ENCODE measurements around the gene MPP1. TPM values are rescaled to one million over a fixed set of nuclear protein-coding genes. Genes with fewer than 3 reads are reported as not detected.

MPP1 gene
- total and polyA plus RNA-seq, 9 of the 15 experiments (the other 6 are each of a cell fraction or from before 2014, with no cell fraction given): 227 to 395 (median 283) TPM

DNA sequence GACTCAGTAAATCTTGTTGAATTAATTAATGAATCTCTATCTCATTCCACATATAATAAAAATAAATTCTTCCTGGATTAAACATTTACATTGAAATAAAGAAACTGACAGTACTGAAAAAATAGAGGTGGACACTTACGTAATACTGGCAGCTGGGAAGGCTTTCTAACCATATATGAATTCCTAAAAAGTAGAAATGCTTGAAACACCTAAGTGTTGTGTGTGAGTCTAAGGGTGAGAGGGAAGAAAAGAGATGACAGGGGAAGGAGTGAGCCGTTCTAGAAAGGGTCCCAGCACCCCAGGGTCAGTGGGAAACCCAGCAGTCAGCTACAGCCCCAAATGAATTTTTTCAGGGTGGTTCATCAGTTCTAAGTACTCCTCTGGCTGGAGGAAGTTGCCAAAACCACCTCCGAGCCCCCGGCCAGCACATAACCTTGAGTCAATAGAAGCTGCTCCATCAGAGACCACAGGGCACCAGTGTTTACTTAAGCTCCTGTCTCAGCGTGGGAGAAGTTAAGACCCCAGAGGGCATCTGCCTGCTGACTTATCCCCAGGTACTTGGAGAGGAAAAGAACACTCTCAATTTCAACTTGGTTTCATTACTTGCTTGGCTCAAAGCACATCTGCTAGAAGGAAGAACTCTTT, 72.7 kb downstream of the MPP1 start:
- intact Hi-C loops (cut with micrococcal nuclease): no loop called here
- H3K9me1 ChIP-seq (ENCODE audit: control insufficient read depth, insufficient read depth, low read length): no peaks in the 10 kb centered on the region
- no peak for TF ChIP-seq ZNF444 (CRISPR knock-in tag; IDR thresholded peaks at IDR 0.05)
- no peak for TF ChIP-seq PTTG1 (tag; IDR thresholded peaks at IDR 0.05; ENCODE audit: low read depth)
- no peak for TF ChIP-seq KDM4B (IDR thresholded peaks at IDR 0.05; ENCODE audit: borderline replicate concordance in 2 of 2, low read depth in 1 of 2)
- TF ChIP-seq ZNF197 (CRISPR knock-in tag; IDR thresholded peaks at IDR 0.05; ENCODE audit: low read depth): no peak
- TF ChIP-seq, protein P1, sequence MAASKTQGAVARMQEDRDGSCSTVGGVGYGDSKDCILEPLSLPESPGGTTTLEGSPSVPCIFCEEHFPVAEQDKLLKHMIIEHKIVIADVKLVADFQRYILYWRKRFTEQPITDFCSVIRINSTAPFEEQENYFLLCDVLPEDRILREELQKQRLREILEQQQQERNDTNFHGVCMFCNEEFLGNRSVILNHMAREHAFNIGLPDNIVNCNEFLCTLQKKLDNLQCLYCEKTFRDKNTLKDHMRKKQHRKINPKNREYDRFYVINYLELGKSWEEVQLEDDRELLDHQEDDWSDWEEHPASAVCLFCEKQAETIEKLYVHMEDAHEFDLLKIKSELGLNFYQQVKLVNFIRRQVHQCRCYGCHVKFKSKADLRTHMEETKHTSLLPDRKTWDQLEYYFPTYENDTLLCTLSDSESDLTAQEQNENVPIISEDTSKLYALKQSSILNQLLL (CRISPR knock-in tag; IDR thresholded peaks at IDR 0.05; ENCODE audit: borderline replicate concordance): no peak
- no peak for TF ChIP-seq MCM5 (IDR thresholded peaks at IDR 0.05; ENCODE audit: low read depth)
- TF ChIP-seq TAF7 (tag; IDR thresholded peaks at IDR 0.05): no peak
- no peak for TF ChIP-seq TEAD2 (tag; IDR thresholded peaks at IDR 0.05)
- TF ChIP-seq L3MBTL2 (IDR thresholded peaks at IDR 0.05): no peak
- TF ChIP-seq, protein P2, sequence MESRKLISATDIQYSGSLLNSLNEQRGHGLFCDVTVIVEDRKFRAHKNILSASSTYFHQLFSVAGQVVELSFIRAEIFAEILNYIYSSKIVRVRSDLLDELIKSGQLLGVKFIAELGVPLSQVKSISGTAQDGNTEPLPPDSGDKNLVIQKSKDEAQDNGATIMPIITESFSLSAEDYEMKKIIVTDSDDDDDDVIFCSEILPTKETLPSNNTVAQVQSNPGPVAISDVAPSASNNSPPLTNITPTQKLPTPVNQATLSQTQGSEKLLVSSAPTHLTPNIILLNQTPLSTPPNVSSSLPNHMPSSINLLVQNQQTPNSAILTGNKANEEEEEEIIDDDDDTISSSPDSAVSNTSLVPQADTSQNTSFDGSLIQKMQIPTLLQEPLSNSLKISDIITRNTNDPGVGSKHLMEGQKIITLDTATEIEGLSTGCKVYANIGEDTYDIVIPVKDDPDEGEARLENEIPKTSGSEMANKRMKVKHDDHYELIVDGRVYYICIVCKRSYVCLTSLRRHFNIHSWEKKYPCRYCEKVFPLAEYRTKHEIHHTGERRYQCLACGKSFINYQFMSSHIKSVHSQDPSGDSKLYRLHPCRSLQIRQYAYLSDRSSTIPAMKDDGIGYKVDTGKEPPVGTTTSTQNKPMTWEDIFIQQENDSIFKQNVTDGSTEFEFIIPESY (CRISPR knock-in tag; IDR thresholded peaks at IDR 0.05): no peak
- TF ChIP-seq, protein P3, sequence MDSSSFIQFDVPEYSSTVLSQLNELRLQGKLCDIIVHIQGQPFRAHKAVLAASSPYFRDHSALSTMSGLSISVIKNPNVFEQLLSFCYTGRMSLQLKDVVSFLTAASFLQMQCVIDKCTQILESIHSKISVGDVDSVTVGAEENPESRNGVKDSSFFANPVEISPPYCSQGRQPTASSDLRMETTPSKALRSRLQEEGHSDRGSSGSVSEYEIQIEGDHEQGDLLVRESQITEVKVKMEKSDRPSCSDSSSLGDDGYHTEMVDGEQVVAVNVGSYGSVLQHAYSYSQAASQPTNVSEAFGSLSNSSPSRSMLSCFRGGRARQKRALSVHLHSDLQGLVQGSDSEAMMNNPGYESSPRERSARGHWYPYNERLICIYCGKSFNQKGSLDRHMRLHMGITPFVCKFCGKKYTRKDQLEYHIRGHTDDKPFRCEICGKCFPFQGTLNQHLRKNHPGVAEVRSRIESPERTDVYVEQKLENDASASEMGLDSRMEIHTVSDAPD (CRISPR knock-in tag; IDR thresholded peaks at IDR 0.05): no peak
- ChIA-PET CTCF (ENCODE audit: low intra/inter-chr PET ratio) (no interaction called here), POLR2A (interaction anchor here (0.7 to 1.1 kb wide), 3 partner anchors 13 to 926 kb away, joined by 3 read pairs; no protein-coding TSS in a partner anchor)
- 54% methylated on average over 5 of the region's 5 CpGs for WGBS (ENCODE audit: insufficient coverage, low coverage, missing lambda C conversion rate)
- no peak overlapping the region for H2AFZ ChIP-seq (ENCODE audit: low read depth, low read length)
- H3K9me3 ChIP-seq (replicated peaks; ENCODE audit: control insufficient read depth, insufficient read depth, low read depth, low read length): no peaks in the 10 kb centered on the region
- peaks cover 32% of the 10 kb centered on the region for H3K36me3 ChIP-seq (ENCODE audit: control insufficient read depth, insufficient read depth, low read length)
- H3K4me2 ChIP-seq (ENCODE audit: insufficient read depth, low read length): no peak overlapping the region
- in situ Hi-C loops (cut with MboI): loop anchor here (25.0 kb wide), 1 partner anchor 145 kb away; the partner anchor contains the start of gene CTAG1A
- DNase-seq (ENCODE audit: extremely low read depth in 1 of 4, low spot score in 3 of 4) (no peak), ATAC-seq (no peak; the same call in 2 of the 3 replicates), FAIRE-seq (no peak)
- H3K27me3 ChIP-seq (ENCODE audit: control insufficient read depth in 2 of 2, insufficient read depth in 2 of 2, low read length in 2 of 2): no peaks in the 10 kb centered on the region
- no peak overlapping the region for H3K27ac ChIP-seq (ENCODE audit: extremely low read depth, low read depth, low read length)
- no peak overlapping the region for H3K9ac ChIP-seq (ENCODE audit: insufficient read depth in 1 of 2, low read depth in 2 of 2, low read length in 2 of 2)
- no peak overlapping the region for H3K4me3 ChIP-seq
- peaks cover 4 to 42% of the 10 kb centered on the region in 2 experiments; a peak in 4 of 5 replicates for H3K4me1 ChIP-seq (replicated peaks in 1 of 2; ENCODE audit: control insufficient read depth in 2 of 2, insufficient read depth in 2 of 2, low read length in 2 of 2)
- BruUV-seq (replicated peaks): no TSS peak
- H3K79me2 ChIP-seq (ENCODE audit: control insufficient read depth, insufficient read depth, low read length): peaks cover 83% of the 10 kb centered on the region
- H4K20me1 ChIP-seq (replicated peaks; ENCODE audit: control insufficient read depth, insufficient read depth, low read length): 0 out of 2 replicates have a peak, but pooled peaks cover 4% of the 10 kb centered on the region
